C4-2B (cell line): ENCODE measurements around the gene NCOA6.
"Not testable (repeated sequence)": the region's sequence is repeated elsewhere in the genome, so short reads cannot be mapped to it uniquely, and the experiment has no call there.

ENCODE experiments used
- H3K27ac ChIP-seq: fragments of 450-650 bp; 2 replicates; pipeline ENCODE4 v1.5.1; 2017
- ZFX ChIP-seq: fragments of 450-650 bp; IDR thresholded peaks from 2 replicates; pipeline ENCODE4 v1.6.1; 2017
- TF ChIP-seq, protein P1 (sequence below): fragments of 450-650 bp; conservative IDR thresholded peaks from 2 replicates; pipeline ENCODE4 v1.5.1; 2017; ENCODE audit warnings: mild to moderate bottlenecking

NCOA6 gene

DNA sequence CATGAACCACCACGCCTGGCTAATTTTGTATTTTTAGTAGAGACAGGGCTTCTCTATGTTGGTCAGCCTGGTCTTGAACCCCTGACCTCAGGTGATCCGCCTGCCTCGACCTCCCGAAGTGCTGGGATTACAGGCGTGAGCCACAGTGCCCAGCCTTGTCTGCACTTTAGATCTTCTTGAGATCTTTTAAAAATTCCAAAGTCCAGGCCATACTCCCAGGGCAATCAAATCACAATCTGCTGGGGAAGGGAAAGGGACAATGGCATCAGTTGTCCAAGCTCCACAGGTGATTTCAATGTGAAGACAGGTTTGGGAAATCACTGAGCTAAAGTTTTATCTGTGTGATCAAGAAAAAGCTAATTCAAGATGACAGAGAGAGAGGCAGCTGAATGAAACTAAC is 16.9 kb downstream of the NCOA6 start:
- H3K27ac ChIP-seq: no peak overlapping the region
- TF ChIP-seq, protein P1, sequence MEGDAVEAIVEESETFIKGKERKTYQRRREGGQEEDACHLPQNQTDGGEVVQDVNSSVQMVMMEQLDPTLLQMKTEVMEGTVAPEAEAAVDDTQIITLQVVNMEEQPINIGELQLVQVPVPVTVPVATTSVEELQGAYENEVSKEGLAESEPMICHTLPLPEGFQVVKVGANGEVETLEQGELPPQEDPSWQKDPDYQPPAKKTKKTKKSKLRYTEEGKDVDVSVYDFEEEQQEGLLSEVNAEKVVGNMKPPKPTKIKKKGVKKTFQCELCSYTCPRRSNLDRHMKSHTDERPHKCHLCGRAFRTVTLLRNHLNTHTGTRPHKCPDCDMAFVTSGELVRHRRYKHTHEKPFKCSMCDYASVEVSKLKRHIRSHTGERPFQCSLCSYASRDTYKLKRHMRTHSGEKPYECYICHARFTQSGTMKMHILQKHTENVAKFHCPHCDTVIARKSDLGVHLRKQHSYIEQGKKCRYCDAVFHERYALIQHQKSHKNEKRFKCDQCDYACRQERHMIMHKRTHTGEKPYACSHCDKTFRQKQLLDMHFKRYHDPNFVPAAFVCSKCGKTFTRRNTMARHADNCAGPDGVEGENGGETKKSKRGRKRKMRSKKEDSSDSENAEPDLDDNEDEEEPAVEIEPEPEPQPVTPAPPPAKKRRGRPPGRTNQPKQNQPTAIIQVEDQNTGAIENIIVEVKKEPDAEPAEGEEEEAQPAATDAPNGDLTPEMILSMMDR: no peak
- TF ChIP-seq ZFX: no peak

DNA sequence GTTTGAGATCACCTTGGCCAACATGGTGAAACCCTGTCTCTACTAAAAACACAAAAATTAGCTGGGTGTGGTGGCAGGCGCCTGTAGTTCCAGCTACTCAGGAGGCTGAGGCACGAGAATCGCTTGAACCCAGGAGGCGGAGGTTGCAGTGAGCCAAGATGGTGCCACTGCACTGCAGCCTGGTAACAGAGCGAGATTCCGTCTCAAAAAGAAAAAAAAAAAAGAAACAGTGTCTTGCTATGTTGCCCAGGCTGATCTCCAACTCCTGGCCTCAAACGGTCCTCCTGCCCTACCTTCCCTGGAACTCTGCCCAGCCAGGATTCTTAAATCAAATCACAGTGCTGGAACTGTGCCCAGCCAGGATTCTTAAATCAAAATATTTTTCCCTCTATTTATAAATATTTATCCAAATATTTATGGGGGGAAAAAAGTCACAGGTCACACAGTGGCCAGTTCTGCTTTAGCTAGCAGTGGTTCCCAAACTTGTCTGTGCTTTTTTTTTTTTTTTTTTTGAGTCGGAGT is 17.4 kb downstream of the NCOA6 start:
- H3K27ac ChIP-seq: not testable (repeated sequence)

DNA sequence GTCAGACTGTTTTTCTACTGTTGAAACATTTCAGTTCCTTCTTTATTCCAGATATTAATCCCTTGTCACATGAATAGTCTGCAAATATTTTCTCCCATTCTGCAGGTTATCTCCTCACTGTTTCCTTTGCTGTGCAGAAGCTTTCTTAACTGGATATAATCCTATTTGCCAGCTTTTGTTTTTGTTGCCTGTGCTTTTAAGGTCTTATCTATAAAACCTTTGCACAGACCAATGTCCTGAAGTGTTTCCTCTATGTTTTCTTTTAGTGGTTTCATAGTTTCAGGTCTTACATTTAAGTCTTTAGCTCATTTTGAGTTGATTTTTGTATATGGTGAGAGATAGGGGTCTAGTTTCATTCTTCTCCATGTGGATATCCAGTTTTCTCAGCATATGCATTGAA is 19.2 kb downstream of the NCOA6 start:
- no peak overlapping the region for H3K27ac ChIP-seq

DNA sequence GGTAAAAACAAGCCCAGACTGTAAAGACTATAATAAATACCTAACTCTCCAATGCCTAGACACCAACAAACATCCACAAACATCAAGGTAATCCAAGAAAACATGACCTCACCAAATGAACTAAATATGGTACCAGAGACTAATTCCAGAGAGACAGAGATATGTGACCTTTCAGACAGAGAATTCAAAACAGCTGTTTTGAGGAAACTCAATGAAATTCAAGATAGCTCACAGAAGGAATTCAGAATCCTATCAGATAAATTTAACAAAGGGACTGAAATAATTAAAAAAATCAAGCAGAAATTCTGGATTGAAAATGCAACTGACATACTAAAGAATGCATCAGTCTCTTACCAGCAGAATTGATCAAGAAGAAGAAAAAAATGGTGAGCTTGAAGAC is 26.6 kb downstream of the NCOA6 start:
- TF ChIP-seq, protein P1: no peak
- TF ChIP-seq ZFX: no peak
- no peak overlapping the region for H3K27ac ChIP-seq

More for the DNA sequence above, 19.2 kb downstream of the NCOA6 start:
- TF ChIP-seq, protein P1: no peak
- TF ChIP-seq ZFX: no peak

DNA sequence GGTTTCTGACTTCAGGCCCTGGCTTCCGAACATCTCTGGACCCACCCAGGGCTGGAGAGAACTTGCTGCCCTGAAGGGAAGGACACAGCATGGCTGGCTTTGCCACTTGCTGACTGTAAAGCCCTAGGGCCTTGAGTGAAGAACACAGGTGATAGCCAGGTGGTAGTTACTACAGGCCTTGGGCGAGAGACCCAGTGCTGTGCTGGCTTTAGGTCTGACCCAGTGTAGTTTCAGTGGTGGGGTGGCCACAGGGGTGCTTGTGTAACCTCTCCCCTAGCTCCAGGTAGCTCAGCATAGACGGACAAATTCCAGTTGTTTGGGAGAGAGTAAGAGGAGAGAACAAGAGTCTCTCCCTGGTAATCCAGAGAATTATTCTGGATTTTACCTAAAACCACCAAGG is 27.1 kb downstream of the NCOA6 start:
- H3K27ac ChIP-seq: no peak overlapping the region
- TF ChIP-seq ZFX: no peak
- TF ChIP-seq, protein P1: no peak

DNA sequence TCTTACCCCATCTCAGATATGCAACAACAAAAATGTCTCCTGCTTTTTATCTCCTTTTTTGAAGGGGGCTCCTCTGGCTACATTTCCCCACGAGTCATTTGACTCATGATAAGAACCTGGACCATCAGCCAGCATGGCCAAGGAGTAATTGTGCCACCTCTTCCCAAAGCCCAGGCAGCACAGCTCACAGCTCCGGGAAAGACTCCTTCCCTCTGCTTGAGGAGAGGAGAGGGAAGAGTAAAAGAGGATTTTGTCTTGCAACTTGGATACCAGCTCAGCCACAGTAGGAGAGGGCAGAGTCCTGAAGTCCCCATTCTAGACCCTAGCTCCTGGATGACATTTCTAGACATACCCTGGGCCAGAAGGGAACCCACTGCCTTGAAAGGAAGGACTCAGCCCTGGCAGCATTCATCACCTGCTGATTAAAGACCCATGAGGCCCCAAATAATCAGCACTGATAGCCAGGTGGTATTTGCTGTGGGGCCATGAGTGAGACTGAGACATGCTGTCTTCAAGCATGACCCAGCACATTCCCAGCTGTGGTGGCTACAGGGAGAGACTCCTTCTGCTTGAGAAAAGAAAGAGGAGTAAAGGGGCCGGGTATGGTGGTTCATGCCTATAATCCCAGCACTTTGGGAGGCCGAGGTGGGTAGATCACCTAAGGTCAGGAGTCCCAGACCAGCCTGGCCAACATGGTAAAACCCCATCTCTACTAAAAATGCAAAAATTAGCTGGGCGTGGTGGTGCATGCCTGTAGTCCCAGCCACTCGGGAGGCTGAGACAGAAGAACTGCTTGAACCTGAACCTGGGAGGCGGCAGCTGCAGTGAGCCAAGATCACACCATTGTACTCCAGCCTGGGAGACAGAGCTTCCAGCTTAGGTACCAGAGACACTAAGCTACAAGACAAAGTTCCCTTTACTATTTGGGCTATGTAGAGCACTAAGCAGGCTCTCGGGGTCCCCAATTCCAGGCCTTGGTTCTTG is 28.1 kb downstream of the NCOA6 start:
- no peak overlapping the region for H3K27ac ChIP-seq
- no peak for TF ChIP-seq ZFX
- TF ChIP-seq, protein P1: no peak

DNA sequence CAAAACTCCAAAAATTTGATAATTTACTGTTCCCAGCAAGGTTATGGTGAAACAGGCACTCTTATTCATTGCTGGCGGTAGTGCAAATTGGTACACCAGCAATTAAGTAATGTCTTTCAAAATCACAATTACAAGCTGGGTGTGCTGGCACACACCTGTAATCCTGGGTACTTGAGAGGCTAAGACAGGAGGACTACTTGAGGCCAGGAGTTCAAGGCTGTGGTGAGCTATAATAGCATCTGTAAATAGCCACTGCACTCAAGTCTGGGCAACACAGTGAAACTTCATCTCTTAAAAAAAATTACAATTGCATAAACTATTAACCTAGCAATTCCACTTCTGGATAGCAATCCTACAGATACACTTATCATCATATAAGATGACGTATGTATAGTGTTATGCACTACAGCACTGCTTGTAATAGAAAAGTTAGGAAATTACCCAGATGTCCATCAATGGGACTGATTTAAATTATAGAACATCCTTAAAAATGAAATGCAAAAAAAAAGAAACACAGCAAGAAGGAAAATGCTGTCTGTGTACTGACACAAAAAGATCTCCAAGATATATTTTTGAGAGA is 31.4 kb downstream of the NCOA6 start:
- H3K27ac ChIP-seq: no peak overlapping the region
- TF ChIP-seq, protein P1: no peak
- TF ChIP-seq ZFX: no peak
